ENCODE data around the gene CCDC9. TPM values are rescaled to one million over a fixed set of nuclear protein-coding genes. Genes with fewer than 3 reads are reported as not detected.

Gene CCDC9
- total RNA-seq, 1 experiment from 2014 or later = 36.9 TPM

- H2AK5ac ChIP-seq (ENCODE audit: insufficient read length, low read length) = no peak overlapping the region
- H3K4me2 ChIP-seq (ENCODE audit: insufficient read depth, insufficient read length, low read length) = no peak overlapping the region
- no peak overlapping the region for H3T11ph ChIP-seq (ENCODE audit: low read length)
- no peaks in the 10 kb centered on the region for H3K4me1 ChIP-seq (ENCODE audit: insufficient read depth, low read length)
- H4K91ac ChIP-seq (ENCODE audit: insufficient read length, low read depth, low read length) = no peak overlapping the region
- no peaks in the 10 kb centered on the region for H4K20me1 ChIP-seq (ENCODE audit: control insufficient read depth, insufficient read depth, insufficient read length)
- Mint-ChIP-seq H3K4me3 (peak overlapping the region; percentile 86 to 89), H3K4me1 (peaks cover 12 to 23% of the 10 kb centered on the region in 2 experiments), H3K27ac (peak overlapping the region in 2 of 3 experiments; percentile 5 to 99; a peak in 1 of 7 replicates), H3K36me3 (ENCODE audit: insufficient read depth in 1 of 3, low read depth in 3 of 3) (peaks cover 35 to 54% (median 47%) of the 10 kb centered on the region in 3 experiments; a peak in 6 of 7 replicates), H3K9me3 (no peaks in the 10 kb centered on the region), H3K27me3 (ENCODE audit: low read depth) (no peaks in the 10 kb centered on the region)
- no peak overlapping the region for H3K56ac ChIP-seq (ENCODE audit: insufficient read length, low read depth, low read length)
- H3K23me2 ChIP-seq (ENCODE audit: insufficient read length, low read depth, low read length, poor library complexity, severe bottlenecking) = peaks cover 12% of the 10 kb centered on the region
- no peak overlapping the region for H2AFZ ChIP-seq (ENCODE audit: low read length)
- H2BK15ac ChIP-seq (ENCODE audit: low read depth, low read length) = no peak overlapping the region
- no peak overlapping the region for H2BK20ac ChIP-seq (ENCODE audit: low read depth, low read length, poor library complexity, severe bottlenecking)
- WGBS (ENCODE audit: extremely low coverage, insufficient read length, low lambda C conversion rate) = no CpG with 5 or more reads among the region's 9 CpGs
- H3K18ac ChIP-seq (ENCODE audit: insufficient read length, low read depth, low read length) = no peak overlapping the region
- H4K5ac ChIP-seq (ENCODE audit: insufficient read length, low read depth, low read length) = no peak overlapping the region
- no peak for TF ChIP-seq CTCF (conservative IDR thresholded peaks at IDR 0.05)
- no peaks in the 10 kb centered on the region for H3K9me3 ChIP-seq (ENCODE audit: control insufficient read depth, low read depth, low read length)
- DNase-seq = no peak
- no peak overlapping the region for H3K27ac ChIP-seq (ENCODE audit: insufficient read length, low read depth, low read length)
- no peak overlapping the region for H2BK120ac ChIP-seq (ENCODE audit: low read depth, low read length, poor library complexity, severe bottlenecking)
- no peak overlapping the region for H3K9ac ChIP-seq (ENCODE audit: extremely low read depth, insufficient read length, low read length)
- H3K79me1 ChIP-seq (ENCODE audit: insufficient read depth, low read depth, low read length, poor library complexity, severe bottlenecking) = no peaks in the 10 kb centered on the region
- H4K8ac ChIP-seq (replicated peaks; ENCODE audit: insufficient read length, low read depth, low read length) = no peak overlapping the region
- no peaks in the 10 kb centered on the region for H3K79me2 ChIP-seq (ENCODE audit: insufficient read depth, low read length)
- no peak overlapping the region for H3K4ac ChIP-seq (ENCODE audit: low read depth, low read length)
- H2BK5ac ChIP-seq (ENCODE audit: insufficient read length, low read length) = no peak overlapping the region
- H2BK12ac ChIP-seq (ENCODE audit: insufficient read length, low read depth, low read length) = no peak overlapping the region
- no peak overlapping the region for H3K23ac ChIP-seq (ENCODE audit: insufficient read length, low read depth, low read length)
- no peak overlapping the region for H3K14ac ChIP-seq (ENCODE audit: insufficient read depth, low read length)
- H3K27me3 ChIP-seq (ENCODE audit: insufficient read depth, low read length) = no peaks in the 10 kb centered on the region
Measured at GRCh38 chr19:47258434-47258833, 2.1 kb downstream of the CCDC9 start.

Measured in H9 (cell line).